Activated CD4-positive, alpha-beta T cell treated with anti-CD3 and anti-CD28 coated beads for 36 hours (primary cell): Measurements from ENCODE around the gene EXT2. TPM values are rescaled to one million over a fixed set of nuclear protein-coding genes. Genes with fewer than 3 reads are reported as not detected.

ENCODE experiments used
- ATAC-seq: fragments of 200-7000 bp; cut with Tn5 transposase; one replicate; pipeline ENCODE4 v1.10.0; 2021; ENCODE audit warnings: mild to moderate bottlenecking, moderate library complexity
- CTCF ChIA-PET: fragments of 350-600 bp; sonication (Branson Sonifier 250); formaldehyde crosslinking; loops from one replicate; lab custom pipeline; 2021; ENCODE audit warnings: antibody characterized with exemption; lab: Charles Lee
- POLR2A ChIA-PET: fragments of 350-600 bp; sonication (Branson Sonifier 250); formaldehyde crosslinking; loops from one replicate; lab custom pipeline; 2021; ENCODE audit warnings: antibody characterized with exemption, inconsistent platforms; lab: Charles Lee
- DNase-seq: peaks from one replicate; pipeline ENCODE4 v3.0.0-alpha.2; 2020
- H3K27ac Mint-ChIP-seq: one replicate; pipeline ENCODE4 v1.8.0; 2021; ENCODE audit warnings: mixed read lengths
- H3K27me3 Mint-ChIP-seq: one replicate; pipeline ENCODE4 v1.8.0; 2021; ENCODE audit warnings: mixed read lengths
- H3K36me3 Mint-ChIP-seq: one replicate; pipeline ENCODE4 v1.8.0; 2021; ENCODE audit warnings: low read depth, mixed read lengths
- H3K4me1 Mint-ChIP-seq: one replicate; pipeline ENCODE4 v1.8.0; 2021; ENCODE audit warnings: mixed read lengths
- H3K4me3 Mint-ChIP-seq: one replicate; pipeline ENCODE4 v1.8.0; 2021; ENCODE audit warnings: mild to moderate bottlenecking, moderate library complexity, mixed read lengths
- H3K9me3 Mint-ChIP-seq: one replicate; pipeline ENCODE4 v1.8.0; 2021; ENCODE audit warnings: low read depth, mixed read lengths
- intact Hi-C, 2 experiments: fragments of 100-400 bp; cut with DNase I in 1 of 2; cut with micrococcal nuclease in 1 of 2; formaldehyde crosslinking; loops; one replicate each; pipeline versions ENCODE4 v1.14.2 to v1.15.1; 2022 to 2024; cut with DNase I, micrococcal nuclease
- total RNA-seq, 2 experiments: library from RNA; stranded (reverse); gene quantifications; one replicate each; pipeline ENCODE4 v1.2.3, GENCODE V29; 2021

EXT2 gene
- total RNA-seq, 2 experiments from 2014 or later: 18.4 to 20.6 TPM

- H3K27ac Mint-ChIP-seq: no peak overlapping the region
- H3K4me1 Mint-ChIP-seq: no peaks in the 10 kb centered on the region
- ChIA-PET CTCF (interaction anchor here (0.5 to 1.7 kb wide), 9 partner anchors 10 to 68 kb away, joined by 3 to 6 read pairs (median 4); no protein-coding TSS in a partner anchor), POLR2A (no interaction called here)
- H3K36me3 Mint-ChIP-seq: peaks cover 19% of the 10 kb centered on the region
- no peaks in the 10 kb centered on the region for H3K27me3 Mint-ChIP-seq
- H3K4me3 Mint-ChIP-seq: no peak overlapping the region
- DNase-seq (no peak), ATAC-seq (no peak)
- no peaks in the 10 kb centered on the region for H3K9me3 Mint-ChIP-seq
- intact Hi-C loops: no loop called here
Measured at GRCh38 chr11:44133335-44133946, 38.0 kb downstream of the EXT2 start.

- Mint-ChIP-seq H3K27me3 (no peaks in the 10 kb centered on the region), H3K36me3 (peaks cover 16% of the 10 kb centered on the region), H3K4me3 (no peak overlapping the region), H3K27ac (no peak overlapping the region), H3K4me1 (no peaks in the 10 kb centered on the region), H3K9me3 (no peaks in the 10 kb centered on the region)
- ChIA-PET POLR2A (no interaction called here), CTCF (interaction anchor here (1.5 to 1.7 kb wide), 2 partner anchors 10 to 57 kb away, joined by 4 to 6 read pairs; no protein-coding TSS in a partner anchor)
- DNase-seq (no peak), ATAC-seq (no peak)
- intact Hi-C loops: no loop called here
Measured at GRCh38 chr11:44134625-44135024, 39.1 kb downstream of the EXT2 start.

GRCh38 chr11:44136176-44136945 lies 40.9 kb downstream of the EXT2 start:
- no peaks in the 10 kb centered on the region for H3K9me3 Mint-ChIP-seq
- no peak for DNase-seq
- no peaks in the 10 kb centered on the region for H3K27me3 Mint-ChIP-seq
- intact Hi-C loops: no loop called here
- peaks cover 10% of the 10 kb centered on the region for H3K36me3 Mint-ChIP-seq
- no peaks in the 10 kb centered on the region for H3K4me1 Mint-ChIP-seq
- no peak overlapping the region for H3K27ac Mint-ChIP-seq
- ATAC-seq: no peak
- ChIA-PET POLR2A (no interaction called here), CTCF (interaction anchor here (0.8 to 1.1 kb wide), 2 partner anchors 9 to 14 kb away, joined by 3 read pairs; no protein-coding TSS in a partner anchor)
- no peak overlapping the region for H3K4me3 Mint-ChIP-seq

GRCh38 chr11:44137057-44137456 lies 41.6 kb downstream of the EXT2 start:
- Mint-ChIP-seq H3K27ac (no peak overlapping the region), H3K4me3 (no peak overlapping the region), H3K27me3 (no peaks in the 10 kb centered on the region), H3K9me3 (no peaks in the 10 kb centered on the region), H3K4me1 (no peaks in the 10 kb centered on the region), H3K36me3 (peaks cover 10% of the 10 kb centered on the region)
- POLR2A ChIA-PET: no interaction called here
- CTCF ChIA-PET: interaction anchor here (0.6 to 1.0 kb wide), 5 partner anchors 20 to 196 kb away, joined by 3 to 5 read pairs (median 3); no protein-coding TSS in a partner anchor
- no peak for DNase-seq
- ATAC-seq: no peak
- intact Hi-C loops: no loop called here

- ChIA-PET CTCF (interaction anchor here (0.6 to 1.1 kb wide), 4 partner anchors 96 to 416 kb away, joined by 3 to 5 read pairs (median 4); no protein-coding TSS in a partner anchor), POLR2A (no interaction called here)
- H3K9me3 Mint-ChIP-seq: no peaks in the 10 kb centered on the region
- no peak overlapping the region for H3K4me3 Mint-ChIP-seq
- H3K27me3 Mint-ChIP-seq: no peaks in the 10 kb centered on the region
- H3K36me3 Mint-ChIP-seq: peaks cover 11% of the 10 kb centered on the region
- no peak overlapping the region for H3K27ac Mint-ChIP-seq
- ATAC-seq (no peak), DNase-seq (no peak)
- no peaks in the 10 kb centered on the region for H3K4me1 Mint-ChIP-seq
- intact Hi-C loops: no loop called here
Measured at GRCh38 chr11:44138286-44138685, 42.8 kb downstream of the EXT2 start.

GRCh38 chr11:44138980-44139379 lies 43.5 kb downstream of the EXT2 start:
- ATAC-seq (no peak), DNase-seq (no peak)
- no peaks in the 10 kb centered on the region for H3K27me3 Mint-ChIP-seq
- no peak overlapping the region for H3K27ac Mint-ChIP-seq
- H3K9me3 Mint-ChIP-seq: no peaks in the 10 kb centered on the region
- intact Hi-C loops: no loop called here
- no peak overlapping the region for H3K4me3 Mint-ChIP-seq
- POLR2A ChIA-PET: no interaction called here
- CTCF ChIA-PET: no interaction called here
- H3K4me1 Mint-ChIP-seq: no peaks in the 10 kb centered on the region
- H3K36me3 Mint-ChIP-seq: peaks cover 17% of the 10 kb centered on the region

GRCh38 chr11:44139565-44140330 lies 44.3 kb downstream of the EXT2 start:
- no peak overlapping the region for H3K4me3 Mint-ChIP-seq
- H3K27ac Mint-ChIP-seq: no peak overlapping the region
- peaks cover 18% of the 10 kb centered on the region for H3K36me3 Mint-ChIP-seq
- H3K9me3 Mint-ChIP-seq: no peaks in the 10 kb centered on the region
- ATAC-seq (no peak), DNase-seq (no peak)
- H3K27me3 Mint-ChIP-seq: no peaks in the 10 kb centered on the region
- ChIA-PET CTCF (interaction anchor here (0.5 to 0.9 kb wide), 4 partner anchors 46 to 551 kb away, joined by 3 to 5 read pairs (median 4); no protein-coding TSS in a partner anchor), POLR2A (no interaction called here)
- H3K4me1 Mint-ChIP-seq: no peaks in the 10 kb centered on the region
- intact Hi-C loops: no loop called here

- no peaks in the 10 kb centered on the region for H3K9me3 Mint-ChIP-seq
- no peak overlapping the region for H3K27ac Mint-ChIP-seq
- CTCF ChIA-PET: interaction anchor here (0.7 to 0.9 kb wide), 3 partner anchors 47 to 551 kb away, joined by 3 to 5 read pairs (median 3); no protein-coding TSS in a partner anchor
- intact Hi-C loops: no loop called here
- peaks cover 19% of the 10 kb centered on the region for H3K36me3 Mint-ChIP-seq
- POLR2A ChIA-PET: no interaction called here
- H3K4me3 Mint-ChIP-seq: no peak overlapping the region
- H3K4me1 Mint-ChIP-seq: no peaks in the 10 kb centered on the region
- no peaks in the 10 kb centered on the region for H3K27me3 Mint-ChIP-seq
- ATAC-seq: no peak
- no peak for DNase-seq
Measured at GRCh38 chr11:44140372-44140771, 44.9 kb downstream of the EXT2 start.

GRCh38 chr11:44140805-44141204 lies 45.3 kb downstream of the EXT2 start:
- Mint-ChIP-seq H3K27ac (no peak overlapping the region), H3K9me3 (no peaks in the 10 kb centered on the region), H3K4me3 (no peak overlapping the region), H3K36me3 (peaks cover 19% of the 10 kb centered on the region), H3K4me1 (no peaks in the 10 kb centered on the region), H3K27me3 (no peaks in the 10 kb centered on the region)
- POLR2A ChIA-PET: no interaction called here
- no peak for DNase-seq
- no peak for ATAC-seq
- intact Hi-C loops: no loop called here
- CTCF ChIA-PET: no interaction called here

GRCh38 chr11:44143987-44144909 lies 48.8 kb downstream of the EXT2 start:
- H3K27ac Mint-ChIP-seq: no peak overlapping the region
- H3K36me3 Mint-ChIP-seq: peaks cover 38% of the 10 kb centered on the region
- H3K27me3 Mint-ChIP-seq: no peaks in the 10 kb centered on the region
- ATAC-seq (no peak), DNase-seq (no peak)
- intact Hi-C loops: no loop called here
- H3K4me1 Mint-ChIP-seq: no peaks in the 10 kb centered on the region
- no peak overlapping the region for H3K4me3 Mint-ChIP-seq
- ChIA-PET CTCF (interaction anchor here (1.7 kb wide), 1 partner anchor 10 kb away, joined by 6 read pairs; no protein-coding TSS in a partner anchor), POLR2A (interaction anchor here (0.7 kb wide), 1 partner anchor 171 kb away, joined by 4 read pairs; no protein-coding TSS in a partner anchor)
- H3K9me3 Mint-ChIP-seq: no peaks in the 10 kb centered on the region
